Smooth muscle cell (in vitro differentiated cells): Measurements from ENCODE around the gene SLC16A2. TPM values are rescaled to one million over a fixed set of nuclear protein-coding genes. Genes with fewer than 3 reads are reported as not detected.

Source experiments
- DNase-seq: peaks from one replicate; lab custom pipeline; 2025; ENCODE audit not compliant: unreplicated experiment; lab: John Stamatoyannopoulos, UW
- H2AFZ ChIP-seq: fragments of 200-600 bp; sonication (generic); 2 replicates; pipeline ENCODE4 v1.6.0; 2016; ENCODE audit warnings: antibody characterized with exemption, low read depth, mild to moderate bottlenecking
- H3F3A ChIP-seq: fragments of 200-600 bp; sonication (generic); 2 replicates; pipeline ENCODE4 v1.6.0; 2017; ENCODE audit warnings: antibody characterized with exemption, low read depth
- H3K27ac ChIP-seq: fragments of 200-600 bp; sonication (generic); 2 replicates; pipeline ENCODE4 v1.5.1; 2016; ENCODE audit warnings: low read depth, mild to moderate bottlenecking
- H3K27me3 ChIP-seq: fragments of 200-600 bp; sonication (generic); 2 replicates; pipeline ENCODE4 v1.6.1; 2016; ENCODE audit warnings: low read depth, mild to moderate bottlenecking
- H3K36me3 ChIP-seq: fragments of 200-600 bp; sonication (generic); 2 replicates; pipeline ENCODE4 v1.5.1; 2016; ENCODE audit warnings: low read depth
- H3K4me1 ChIP-seq: fragments of 200-600 bp; sonication (generic); 2 replicates; pipeline ENCODE4 v1.5.1; 2016; ENCODE audit warnings: low read depth
- H3K4me2 ChIP-seq: fragments of 200-600 bp; sonication (generic); 2 replicates; pipeline ENCODE4 v1.6.0; 2016; ENCODE audit warnings: mild to moderate bottlenecking
- H3K4me3 ChIP-seq: fragments of 200-600 bp; sonication (generic); 2 replicates; pipeline ENCODE4 v1.5.1; 2016; ENCODE audit warnings: mild to moderate bottlenecking
- H3K79me2 ChIP-seq: fragments of 200-600 bp; sonication (generic); 2 replicates; pipeline ENCODE4 v1.6.0; 2016; ENCODE audit warnings: low read depth, mild to moderate bottlenecking
- H3K9ac ChIP-seq: fragments of 200-600 bp; sonication (generic); 2 replicates; pipeline ENCODE4 v1.6.0; 2016; ENCODE audit warnings: low read depth
- H3K9me3 ChIP-seq: fragments of 200-600 bp; sonication (generic); replicated peaks from 2 replicates; pipeline ENCODE4 v1.5.1; 2016; ENCODE audit warnings: low read depth
- H4K20me1 ChIP-seq: fragments of 200-600 bp; sonication (generic); 2 replicates; pipeline ENCODE4 v1.6.0; 2016; ENCODE audit warnings: low read depth
- WGBS: methylation state at CpG from one replicate; pipeline ENCODE4 v1.1.7; 2016; ENCODE audit warnings: low lambda C conversion rate; 5-methylcytosine and 5-hydroxymethylcytosine counted together
- polyA plus RNA-seq: library from polyadenylated mRNA; unstranded; fragments of >200 nt; fragmentation: Nextera tagmentation; extraction: Ambion mirVana; gene quantifications from 2 replicates; pipeline ENCODE4 v1.2.1, GENCODE V29; 2016
- total RNA-seq: library from RNA; depleted of rRNA; stranded (reverse); fragments of >200 nt; gene quantifications from 2 replicates; pipeline ENCODE4 v1.2.3, GENCODE V29; 2014
- TF ChIP-seq, protein P1 (sequence below): fragments of 200-600 bp; sonication (generic); IDR thresholded peaks from 2 replicates; pipeline ENCODE4 v1.5.1; 2017; ENCODE audit warnings: borderline replicate concordance, mild to moderate bottlenecking, antibody characterized with exemption; ENCODE audit not compliant: insufficient read depth, poor library complexity, severe bottlenecking

SLC16A2 gene
- total and polyA plus RNA-seq, 2 experiments from 2014 or later, result 13.4 to 17.8 TPM

DNA sequence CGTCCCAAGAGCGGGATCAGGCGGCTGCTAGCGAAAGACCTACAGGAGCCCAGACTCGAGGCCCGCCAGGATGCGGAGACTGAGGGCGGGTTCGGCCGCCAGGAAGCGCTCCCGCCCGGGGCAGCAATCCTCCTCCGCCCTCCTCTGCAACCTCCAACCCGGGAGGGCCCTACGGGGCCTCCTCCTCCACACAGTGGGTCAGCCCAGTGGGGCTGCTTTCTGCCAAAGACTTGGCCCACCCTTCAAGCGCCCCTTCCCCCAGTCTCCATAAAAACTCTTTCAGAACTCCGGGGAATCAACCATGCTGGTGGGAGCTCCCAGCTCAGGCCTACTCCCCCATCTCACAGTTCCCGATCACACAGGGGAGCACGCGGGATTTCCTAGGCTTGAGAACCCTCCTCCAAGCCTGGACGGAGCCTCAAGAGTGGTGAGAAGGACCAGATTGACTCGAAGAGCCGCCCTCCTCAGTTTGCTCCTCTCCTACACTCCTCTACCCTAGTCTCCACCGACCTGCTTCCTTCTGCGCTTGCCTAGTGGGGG is 115.6 kb downstream of the SLC16A2 start:
- Histone ChIP-seq H3K9ac (peak overlapping the region; percentile 28), H3K9me3 (no peaks in the 10 kb centered on the region), H3K4me3 (peak overlapping the region; percentile 51), H3F3A (no peaks in the 10 kb centered on the region), H3K4me2 (peak overlapping the region; percentile 84), H3K79me2 (no peaks in the 10 kb centered on the region), H3K27me3 (no peaks in the 10 kb centered on the region), H3K36me3 (no peaks in the 10 kb centered on the region), H4K20me1 (no peaks in the 10 kb centered on the region), H3K4me1 (peaks cover 3% of the 10 kb centered on the region), H2AFZ (no peak overlapping the region), H3K27ac (peak overlapping the region; percentile 78)
- TF ChIP-seq, protein P1, sequence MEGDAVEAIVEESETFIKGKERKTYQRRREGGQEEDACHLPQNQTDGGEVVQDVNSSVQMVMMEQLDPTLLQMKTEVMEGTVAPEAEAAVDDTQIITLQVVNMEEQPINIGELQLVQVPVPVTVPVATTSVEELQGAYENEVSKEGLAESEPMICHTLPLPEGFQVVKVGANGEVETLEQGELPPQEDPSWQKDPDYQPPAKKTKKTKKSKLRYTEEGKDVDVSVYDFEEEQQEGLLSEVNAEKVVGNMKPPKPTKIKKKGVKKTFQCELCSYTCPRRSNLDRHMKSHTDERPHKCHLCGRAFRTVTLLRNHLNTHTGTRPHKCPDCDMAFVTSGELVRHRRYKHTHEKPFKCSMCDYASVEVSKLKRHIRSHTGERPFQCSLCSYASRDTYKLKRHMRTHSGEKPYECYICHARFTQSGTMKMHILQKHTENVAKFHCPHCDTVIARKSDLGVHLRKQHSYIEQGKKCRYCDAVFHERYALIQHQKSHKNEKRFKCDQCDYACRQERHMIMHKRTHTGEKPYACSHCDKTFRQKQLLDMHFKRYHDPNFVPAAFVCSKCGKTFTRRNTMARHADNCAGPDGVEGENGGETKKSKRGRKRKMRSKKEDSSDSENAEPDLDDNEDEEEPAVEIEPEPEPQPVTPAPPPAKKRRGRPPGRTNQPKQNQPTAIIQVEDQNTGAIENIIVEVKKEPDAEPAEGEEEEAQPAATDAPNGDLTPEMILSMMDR, result no peak
- WGBS, result 45% methylated on average over 22 of the region's 26 CpGs
- DNase-seq, result no peak

DNA sequence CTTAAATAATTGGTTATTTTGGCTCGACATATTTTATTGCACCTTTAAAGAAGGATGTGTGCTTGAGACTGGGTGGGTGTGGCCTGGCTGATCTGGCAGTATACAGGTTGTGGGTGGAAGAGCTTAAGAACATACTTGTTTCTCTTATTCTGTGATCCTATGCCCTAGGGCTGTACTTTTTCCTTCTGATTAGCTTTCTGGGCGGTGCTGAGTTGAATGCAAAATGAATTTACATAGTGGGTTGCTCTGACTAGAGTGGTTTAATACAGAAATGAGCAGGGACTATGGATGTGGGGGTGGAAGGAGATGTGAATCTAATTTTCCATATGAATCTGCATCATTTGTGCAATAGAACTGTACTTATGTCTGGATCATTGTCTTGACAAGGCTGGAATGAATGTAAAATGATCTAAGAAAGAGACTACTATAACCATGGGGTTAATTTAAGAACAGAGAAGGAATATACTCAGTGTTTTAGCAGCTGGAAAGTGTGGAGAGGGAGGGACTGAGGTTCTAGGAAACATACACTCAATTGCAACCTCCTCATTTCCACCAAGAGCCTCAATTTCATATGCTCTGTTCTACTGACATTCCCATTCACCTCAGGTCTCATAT is 119.4 kb downstream of the SLC16A2 start:
- H3K9ac ChIP-seq, result no peak overlapping the region
- H3F3A ChIP-seq, result no peaks in the 10 kb centered on the region
- no peaks in the 10 kb centered on the region for H3K79me2 ChIP-seq
- H4K20me1 ChIP-seq, result no peaks in the 10 kb centered on the region
- H2AFZ ChIP-seq, result no peak overlapping the region
- no peaks in the 10 kb centered on the region for H3K4me1 ChIP-seq
- H3K9me3 ChIP-seq, result no peaks in the 10 kb centered on the region
- H3K36me3 ChIP-seq, result no peaks in the 10 kb centered on the region
- WGBS, result 51% methylated on average over 2 of the region's 2 CpGs
- no peak overlapping the region for H3K27ac ChIP-seq
- H3K4me3 ChIP-seq, result no peak overlapping the region
- DNase-seq, result no peak
- TF ChIP-seq, protein P1, result no peak
- H3K4me2 ChIP-seq, result no peak overlapping the region
- H3K27me3 ChIP-seq, result no peaks in the 10 kb centered on the region

DNA sequence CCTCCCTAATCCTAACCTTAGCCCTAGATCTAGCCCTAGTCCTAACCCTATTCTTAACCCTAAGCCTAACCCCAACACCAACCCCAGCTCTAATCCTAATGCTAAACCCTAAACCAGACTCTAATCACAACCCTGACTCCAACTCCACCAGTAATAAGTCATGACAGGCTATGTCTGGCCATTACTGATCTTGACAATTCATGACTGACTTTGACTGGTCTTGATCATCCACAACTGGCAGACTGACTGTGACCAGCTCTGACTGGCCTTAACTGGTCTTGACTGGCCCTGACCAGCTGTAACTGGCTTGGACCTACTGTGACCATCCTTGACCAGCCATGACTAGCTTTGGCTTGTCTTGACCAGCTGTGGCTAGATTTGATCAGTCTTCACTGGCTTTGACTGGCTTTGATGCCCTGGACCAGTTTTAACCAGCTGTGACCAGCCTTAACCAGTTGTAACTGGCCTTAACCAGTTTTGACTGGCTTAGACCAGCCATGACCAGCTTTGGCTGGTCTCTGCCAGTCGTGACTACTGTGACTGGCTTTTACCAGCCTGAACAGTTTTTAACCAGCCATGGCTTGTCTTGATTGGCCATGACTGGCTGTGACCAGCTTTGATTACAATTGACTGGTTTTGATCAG is 124.7 kb downstream of the SLC16A2 start:
- H3K27me3 ChIP-seq, result no peaks in the 10 kb centered on the region
- H3K9me3 ChIP-seq, result no peaks in the 10 kb centered on the region
- H3K79me2 ChIP-seq, result no peaks in the 10 kb centered on the region
- TF ChIP-seq, protein P1, result no peak
- no peaks in the 10 kb centered on the region for H3K4me1 ChIP-seq
- H4K20me1 ChIP-seq, result no peaks in the 10 kb centered on the region
- no peak overlapping the region for H2AFZ ChIP-seq
- no peak overlapping the region for H3K9ac ChIP-seq
- H3F3A ChIP-seq, result no peaks in the 10 kb centered on the region
- no peak overlapping the region for H3K27ac ChIP-seq
- no peak for DNase-seq
- H3K36me3 ChIP-seq, result no peaks in the 10 kb centered on the region
- no peak overlapping the region for H3K4me3 ChIP-seq
- no peak overlapping the region for H3K4me2 ChIP-seq
- 38% methylated on average over 1 of the region's 1 CpG for WGBS
